Epithelial cell of prostate (primary cell): Measurements from ENCODE around the gene GP5.

ENCODE experiments used
- DNase-seq: peaks from one replicate; pipeline ENCODE4 v3.0.0-alpha.2; 2011; ENCODE audit warnings: low read depth, low spot score
- H3K27ac ChIP-seq: fragments of 450-650 bp; 2 replicates; pipeline ENCODE4 v1.5.1; 2017; ENCODE audit warnings: mild to moderate bottlenecking

GP5 gene

GRCh38 chr3:194352667-194353246 lies 46.3 kb downstream of the GP5 start:
- no peak for DNase-seq
- no peak overlapping the region for H3K27ac ChIP-seq

GRCh38 chr3:194351952-194352536 lies 47.0 kb downstream of the GP5 start:
- DNase-seq = no peak
- H3K27ac ChIP-seq = no peak overlapping the region

- H3K27ac ChIP-seq = no peak within 1 kb of the TSS
- no peak for DNase-seq
Measured at GRCh38 chr3:194351080-194351672, 47.9 kb downstream of the GP5 start, which contains the start of gene CPN2. Gene CPN2, minus strand, starts transcription at chr3:194351328. Its CDS starts 8,626 bp downstream, at chr3:194342702.

DNA sequence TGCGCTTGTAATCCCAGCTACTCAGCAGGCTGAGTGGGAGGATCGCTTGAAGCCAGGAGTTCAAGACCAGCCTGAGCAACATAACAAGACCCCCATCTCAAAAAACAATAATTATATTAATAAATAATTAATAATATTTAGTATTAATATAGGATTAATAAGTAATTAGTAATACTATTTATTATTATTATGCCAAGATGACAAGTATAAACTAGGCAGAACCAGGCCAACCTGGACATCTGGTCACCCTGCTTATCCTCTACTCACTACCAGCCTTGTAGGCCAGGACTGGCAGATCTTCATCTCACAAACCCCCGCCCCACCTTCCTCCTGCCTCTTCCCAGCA lies 48.4 kb downstream of the GP5 start:
- DNase-seq = no peak
- H3K27ac ChIP-seq = no peak overlapping the region

- DNase-seq = no peak
- no peak overlapping the region for H3K27ac ChIP-seq
Measured at GRCh38 chr3:194348354-194348753, 50.7 kb downstream of the GP5 start.

DNA sequence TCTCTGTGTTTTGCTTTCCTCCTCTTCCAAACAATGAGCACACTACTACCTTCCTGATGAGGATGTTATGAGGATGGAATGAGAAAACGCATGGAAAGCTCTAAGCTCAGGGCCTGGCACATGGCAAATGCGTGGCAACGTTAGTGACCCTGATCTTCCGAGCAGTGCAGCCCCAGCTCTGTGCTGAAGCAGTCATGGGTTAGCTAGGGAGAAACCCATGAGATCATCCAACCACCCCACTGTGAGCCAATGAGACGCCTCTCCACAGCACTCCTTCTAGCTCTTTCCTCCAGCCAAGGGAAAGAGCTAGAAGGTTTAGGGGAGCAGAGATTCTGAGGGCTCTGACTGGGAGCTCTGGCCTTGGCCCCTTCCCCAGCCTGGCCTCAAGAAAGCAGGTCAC lies 52.4 kb downstream of the GP5 start:
- DNase-seq = no peak
- no peak overlapping the region for H3K27ac ChIP-seq

GRCh38 chr3:194346035-194346434 lies 53.0 kb downstream of the GP5 start:
- no peak overlapping the region for H3K27ac ChIP-seq
- no peak for DNase-seq
